Choroid plexus epithelial cell (primary cell): ENCODE measurements around the gene ZNF609.

Experiments used
- DNase-seq: peaks from one replicate; pipeline ENCODE4 v3.0.0-alpha.2; 2010; ENCODE audit warnings: low read depth
- H3K4me3 ChIP-seq: 2 replicates; pipeline ENCODE4 v1.5.1; 2011; ENCODE audit warnings: low read depth, mild to moderate bottlenecking, control low read depth, low read length, moderate library complexity
- CTCF ChIP-seq: conservative IDR thresholded peaks from 2 replicates; pipeline ENCODE4 v1.5.1; 2011; ENCODE audit warnings: low read depth, mild to moderate bottlenecking, control low read depth, inconsistent platforms, low read length, moderate library complexity

The ZNF609 gene

GRCh38 chr15:64699751-64700388 is 239.5 kb downstream of the ZNF609 start:
- TF ChIP-seq CTCF, result no peak
- H3K4me3 ChIP-seq, result peak overlapping the region; percentile 23
- peak; percentile 72 for DNase-seq

- no peak overlapping the region for H3K4me3 ChIP-seq
- no peak for TF ChIP-seq CTCF
- DNase-seq, result no peak
Measured at GRCh38 chr15:64701051-64701450, 240.7 kb downstream of the ZNF609 start.

GRCh38 chr15:64701482-64702184 is 241.3 kb downstream of the ZNF609 start:
- DNase-seq, result no peak
- no peak for TF ChIP-seq CTCF
- H3K4me3 ChIP-seq, result peak overlapping the region; percentile 85

GRCh38 chr15:64702816-64703631 is 242.6 kb downstream of the ZNF609 start:
- H3K4me3 ChIP-seq, result peak overlapping the region; percentile 85
- TF ChIP-seq CTCF, result no peak
- peak; percentile 89 for DNase-seq

- H3K4me3 ChIP-seq, result peak overlapping the region; percentile 85
- no peak for DNase-seq
- no peak for TF ChIP-seq CTCF
Measured at GRCh38 chr15:64703632-64703959, 243.2 kb downstream of the ZNF609 start.

GRCh38 chr15:64705006-64705405 is 244.6 kb downstream of the ZNF609 start:
- DNase-seq, result no peak
- H3K4me3 ChIP-seq, result no peak overlapping the region
- TF ChIP-seq CTCF, result no peak
